GM19372 (cell line): ENCODE results near the gene GALNT2.

Experiments used
- ATAC-seq: cut with Tn5 transposase; IDR thresholded peaks from one replicate; pipeline ENCODE4 v1.9.1; 2021; ENCODE audit warnings: mild to moderate bottlenecking, low read depth, moderate library complexity; ENCODE audit not compliant: unreplicated experiment

The GALNT2 gene

DNA sequence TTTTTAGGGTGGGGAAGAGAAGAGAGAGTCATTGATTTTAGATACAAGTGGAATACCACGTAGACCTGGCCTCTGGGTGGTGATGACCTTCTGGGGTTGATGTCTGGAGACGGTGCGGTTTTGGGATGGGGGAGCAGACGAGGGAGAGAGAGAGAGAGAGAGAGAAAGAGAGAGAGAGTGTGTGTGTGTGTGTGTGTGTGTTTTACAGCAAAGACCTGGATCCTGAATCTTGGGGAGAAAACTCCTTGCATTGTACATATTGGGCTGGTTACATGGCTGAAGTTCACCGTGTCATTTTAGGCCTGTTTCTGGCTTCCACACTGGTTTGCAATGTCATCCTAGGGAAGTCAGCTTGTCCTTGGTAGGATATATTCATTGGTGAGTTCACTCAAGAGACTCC lies 89.0 kb downstream of the GALNT2 start:
- ATAC-seq = no peak

DNA sequence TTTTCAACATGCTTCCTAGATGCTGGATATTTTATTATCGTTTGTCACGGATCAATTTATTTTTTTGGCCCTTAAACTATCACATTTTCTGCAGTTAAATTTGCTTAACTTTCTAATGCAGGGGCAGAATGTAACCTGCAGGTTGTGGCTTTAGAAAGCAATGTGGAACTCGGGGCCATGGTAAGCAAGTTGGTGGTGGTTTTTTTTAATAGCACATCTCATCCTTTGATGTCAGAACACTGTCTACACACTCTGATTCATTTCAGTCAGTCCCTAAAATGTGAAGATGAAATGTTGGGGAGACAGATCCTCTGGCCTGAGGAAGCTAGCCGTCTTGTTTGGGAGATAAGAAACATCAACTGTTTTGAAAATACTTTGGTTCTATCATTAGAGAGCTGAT lies 89.5 kb downstream of the GALNT2 start:
- no peak for ATAC-seq

DNA sequence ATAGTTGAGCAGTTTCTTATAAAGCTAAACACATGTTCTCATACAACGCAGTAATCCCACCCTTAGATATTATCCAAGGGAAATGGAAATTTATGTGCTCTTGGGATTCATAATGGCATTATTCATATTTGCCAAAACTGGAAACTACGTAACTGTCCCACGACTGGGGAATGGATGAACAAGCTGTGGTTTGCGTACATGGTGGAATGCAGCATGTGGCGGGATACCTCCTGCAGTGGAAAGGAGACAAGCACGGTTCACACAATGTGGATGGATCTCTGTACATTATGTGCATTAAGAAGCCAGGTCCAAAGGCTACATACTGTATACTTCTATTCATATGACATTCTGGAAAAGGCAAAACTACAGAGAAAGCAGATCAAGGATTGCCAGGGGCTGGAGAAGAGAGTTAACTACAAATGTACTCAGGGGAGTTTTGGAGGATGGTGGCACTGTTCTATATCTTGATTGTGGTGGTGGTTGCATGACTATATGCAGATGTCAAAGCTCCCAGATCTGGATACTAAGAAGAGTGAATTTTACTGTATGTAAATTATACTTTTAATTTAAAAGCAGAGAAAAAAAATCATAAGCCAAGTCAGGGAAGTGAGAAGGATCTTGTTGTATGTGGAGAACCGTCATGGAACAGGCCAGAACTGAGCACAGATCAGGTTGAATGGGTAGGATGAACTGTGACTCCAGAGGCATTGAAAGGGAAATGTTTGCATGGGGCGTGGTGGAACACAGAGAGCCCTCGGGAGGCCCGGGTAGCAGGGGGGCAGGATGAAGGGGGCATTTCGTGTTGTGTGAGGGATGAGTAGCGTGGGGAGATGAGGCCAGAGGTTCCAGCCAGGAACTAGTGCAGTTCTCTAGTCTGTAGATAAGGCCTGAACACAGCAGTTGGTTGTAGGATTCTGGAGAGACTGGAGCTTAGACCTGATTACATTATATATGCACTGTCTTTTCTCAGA lies 90.7 kb downstream of the GALNT2 start:
- no peak for ATAC-seq

DNA sequence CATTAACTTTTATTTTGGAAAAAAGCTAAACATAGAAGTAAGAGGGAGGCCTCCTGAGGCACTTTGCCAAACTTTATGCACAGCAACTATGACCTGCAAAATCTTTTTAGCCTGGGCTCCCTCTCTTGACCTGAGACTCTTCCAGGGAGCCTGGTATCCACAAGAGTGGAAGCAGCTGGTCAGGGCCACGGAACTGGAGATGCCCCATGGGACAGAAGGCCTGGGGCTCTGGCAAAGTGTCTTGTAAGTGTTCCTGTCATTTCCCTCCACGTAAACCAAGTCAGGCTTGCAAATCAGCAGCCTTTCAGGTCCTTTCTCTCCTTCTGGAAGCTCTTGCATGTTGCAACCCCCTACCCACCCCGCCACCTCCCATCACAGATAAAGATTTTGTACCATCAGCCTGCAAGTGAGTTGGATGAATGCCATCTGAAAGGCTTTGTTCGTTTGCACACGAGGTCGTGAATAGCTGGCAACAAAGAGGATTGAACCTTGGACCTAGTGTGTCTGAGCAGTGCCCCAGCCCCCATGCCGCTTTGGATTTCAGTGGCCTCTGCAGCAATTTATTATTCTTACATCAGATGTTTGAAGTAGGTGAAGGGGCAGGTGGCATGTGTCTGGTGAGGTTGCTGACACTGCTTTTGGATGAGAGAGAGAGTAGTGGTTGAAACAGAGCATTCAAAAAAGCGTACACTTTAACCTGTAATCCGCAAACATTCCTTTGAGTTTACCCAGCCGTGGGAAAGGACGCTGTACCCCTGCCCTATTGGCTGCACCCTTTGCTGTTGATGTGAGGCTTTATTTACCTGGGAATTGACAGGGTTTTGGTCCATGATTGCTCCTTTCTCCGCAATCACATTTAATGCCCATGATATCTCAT lies 91.6 kb downstream of the GALNT2 start:
- no peak for ATAC-seq

DNA sequence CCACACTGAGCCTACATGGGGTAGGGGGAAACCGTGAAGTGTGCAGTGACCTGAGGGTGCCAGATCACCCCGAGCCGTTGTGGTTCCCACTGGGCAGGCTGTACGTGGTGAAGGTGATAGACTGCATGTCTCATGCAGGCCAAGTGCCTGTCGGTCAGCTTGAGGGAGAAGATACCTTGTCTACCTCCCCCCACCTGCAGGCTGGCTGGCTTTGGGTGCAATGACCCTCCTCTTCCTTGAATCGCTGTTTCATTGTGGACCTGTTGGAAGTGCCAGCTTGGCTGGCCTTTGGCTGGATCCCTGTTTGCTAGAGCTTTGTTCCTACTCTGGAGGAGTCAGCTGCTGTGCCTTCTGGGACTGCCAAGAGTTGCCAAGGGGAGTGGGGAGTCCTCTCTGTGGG lies 92.5 kb downstream of the GALNT2 start:
- ATAC-seq = no peak

DNA sequence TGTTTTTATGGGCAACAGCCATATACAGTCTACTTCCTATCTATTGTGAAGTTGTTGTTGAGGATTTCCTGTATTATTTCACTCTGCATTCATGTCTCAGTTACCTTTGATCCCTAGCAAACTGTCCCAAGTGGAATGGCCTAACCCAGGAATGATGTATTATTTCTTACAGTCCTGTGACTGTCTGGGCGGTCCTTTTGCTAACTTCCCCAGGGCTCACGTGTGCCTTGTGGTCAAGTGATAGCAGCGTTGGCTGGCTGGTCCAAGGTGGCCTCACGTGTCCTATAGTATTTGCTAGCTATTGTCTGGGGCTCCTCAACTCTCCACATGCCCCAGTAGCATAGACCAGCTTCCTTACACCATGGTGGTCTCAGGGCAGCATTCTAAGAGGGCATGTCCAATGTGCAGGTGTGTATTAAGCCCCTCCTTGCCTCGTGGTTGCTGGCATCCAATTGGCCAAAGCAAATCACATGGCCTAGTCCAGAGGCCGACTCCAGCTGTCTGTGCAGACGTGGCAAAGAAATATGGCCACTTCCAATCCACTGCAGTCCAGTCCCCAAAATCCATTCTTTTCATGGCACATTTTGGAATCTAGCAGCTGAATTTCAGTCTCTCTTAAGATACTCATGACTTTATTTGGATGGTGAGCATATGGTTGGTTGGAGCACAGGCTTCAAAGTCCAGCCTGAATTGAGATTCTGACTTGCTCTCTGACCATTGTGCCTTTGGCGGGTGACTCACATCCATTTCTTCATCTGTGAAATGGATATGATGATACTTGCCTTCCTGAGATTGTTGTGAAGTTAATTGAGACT lies 94.1 kb downstream of the GALNT2 start:
- ATAC-seq = no peak

DNA sequence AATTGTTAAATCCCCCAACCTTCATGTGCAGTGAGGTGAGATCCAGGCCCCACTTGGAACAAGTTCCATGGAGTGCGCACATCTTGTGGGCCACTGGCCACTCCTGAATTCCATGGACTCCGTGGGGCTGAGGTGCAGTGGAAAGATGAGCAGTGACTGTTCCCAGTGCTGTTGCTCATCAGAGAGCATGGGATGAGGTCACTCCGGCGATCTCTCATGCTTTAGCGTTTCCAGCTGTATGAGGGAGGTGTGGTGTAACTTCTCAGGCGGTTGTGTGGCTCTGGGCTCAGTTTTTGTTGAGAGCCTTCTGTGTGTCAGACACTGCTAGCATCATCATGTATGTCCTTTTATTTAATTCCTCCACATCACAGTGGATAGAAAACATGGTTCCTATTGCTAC lies 96.2 kb downstream of the GALNT2 start:
- no peak for ATAC-seq

DNA sequence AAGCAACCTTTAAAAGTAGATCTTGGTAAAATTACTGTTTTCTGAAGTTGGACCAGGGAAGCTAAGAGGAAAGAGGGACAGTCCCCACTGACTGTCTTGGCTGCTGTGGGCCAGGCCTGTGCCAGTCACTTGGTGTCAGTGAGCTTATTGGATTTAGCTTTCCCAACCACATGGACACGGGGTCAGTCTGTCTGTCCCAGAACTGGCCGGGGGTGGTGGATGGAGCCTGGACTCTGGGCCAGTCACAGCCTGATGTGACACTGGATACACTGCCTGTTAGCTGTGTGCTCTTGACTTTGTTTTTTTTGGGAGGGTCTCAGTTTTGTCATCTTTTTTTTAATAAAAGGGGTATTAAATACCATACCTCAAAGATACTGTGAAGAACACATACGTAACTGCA lies 96.7 kb downstream of the GALNT2 start:
- ATAC-seq = no peak

DNA sequence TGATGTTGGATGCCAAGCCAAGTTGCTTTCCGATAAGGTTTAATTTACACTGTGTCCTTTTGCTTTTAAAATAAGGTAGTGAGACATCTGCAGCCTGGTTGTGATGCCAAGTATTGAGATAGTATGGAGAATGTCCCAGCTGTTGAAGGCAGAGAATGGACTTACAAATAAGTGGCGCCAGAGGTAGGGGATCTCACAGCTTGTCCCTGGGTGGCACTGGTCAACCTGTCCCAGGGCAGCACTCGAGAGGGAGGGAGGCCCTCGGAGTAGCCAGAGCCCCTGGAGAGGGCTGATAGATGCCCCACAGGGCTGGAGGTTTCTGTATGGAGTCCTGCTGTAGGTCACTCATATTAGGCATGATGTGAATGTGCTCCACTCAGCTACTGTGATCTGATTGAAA lies 98.5 kb downstream of the GALNT2 start:
- no peak for ATAC-seq

DNA sequence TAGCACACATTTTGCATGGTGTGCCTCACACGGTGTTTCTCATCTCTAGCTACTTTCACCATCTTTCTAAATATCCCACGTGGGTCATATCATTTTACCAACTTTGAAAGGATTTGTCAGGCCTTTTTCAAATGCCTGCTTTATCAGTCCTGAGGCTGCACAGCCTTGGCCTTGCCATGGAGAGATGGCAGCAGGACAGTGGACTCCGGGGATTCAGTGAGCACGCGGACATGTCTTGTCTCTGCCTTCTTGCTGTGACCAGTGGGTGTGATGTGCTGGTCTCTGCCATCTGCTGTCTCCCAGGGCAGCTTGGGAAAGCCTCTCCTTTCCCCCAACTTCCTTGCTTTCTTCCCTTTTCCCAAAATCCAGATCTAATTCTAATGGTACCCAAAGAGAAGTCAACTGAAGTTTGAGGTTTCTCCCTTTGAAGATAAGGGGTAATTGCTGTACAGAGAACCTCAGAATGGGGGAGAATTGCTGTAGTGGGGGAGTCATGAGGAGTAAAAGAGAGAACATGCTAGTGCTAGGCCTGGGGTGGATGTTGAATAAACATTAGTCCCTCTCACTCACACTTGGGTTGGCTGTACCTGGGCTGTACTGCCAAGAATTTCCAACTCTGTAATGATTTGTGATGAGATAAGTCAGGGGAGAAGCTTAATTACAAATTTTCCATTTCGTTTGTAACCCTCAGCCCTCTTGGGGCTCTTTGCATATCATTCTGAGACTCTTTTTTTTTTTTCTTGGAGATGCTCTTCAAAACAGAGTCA lies 99.5 kb downstream of the GALNT2 start:
- ATAC-seq = no peak

DNA sequence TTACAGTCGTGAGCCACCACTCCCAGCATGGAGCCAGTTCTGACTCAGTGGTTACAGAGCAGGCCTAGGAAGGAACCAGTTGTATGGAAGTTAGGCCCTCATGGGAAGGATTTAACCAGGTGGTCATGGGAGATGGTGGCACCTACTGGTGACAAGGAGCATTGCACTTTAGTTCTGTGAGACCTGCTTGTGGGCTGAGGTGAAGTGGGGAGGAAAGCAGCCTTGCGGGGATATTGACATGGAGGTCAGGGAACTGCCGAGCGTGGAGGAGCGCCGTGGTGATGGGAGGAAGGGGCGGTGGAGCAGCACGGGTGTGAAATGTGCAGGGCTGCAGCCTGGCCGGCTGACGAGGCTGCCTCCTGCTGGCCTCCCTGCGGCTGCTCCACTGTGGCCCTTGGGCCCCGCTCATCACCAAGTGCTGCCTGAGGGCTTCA lies 100.4 kb downstream of the GALNT2 start:
- ATAC-seq = no peak

DNA sequence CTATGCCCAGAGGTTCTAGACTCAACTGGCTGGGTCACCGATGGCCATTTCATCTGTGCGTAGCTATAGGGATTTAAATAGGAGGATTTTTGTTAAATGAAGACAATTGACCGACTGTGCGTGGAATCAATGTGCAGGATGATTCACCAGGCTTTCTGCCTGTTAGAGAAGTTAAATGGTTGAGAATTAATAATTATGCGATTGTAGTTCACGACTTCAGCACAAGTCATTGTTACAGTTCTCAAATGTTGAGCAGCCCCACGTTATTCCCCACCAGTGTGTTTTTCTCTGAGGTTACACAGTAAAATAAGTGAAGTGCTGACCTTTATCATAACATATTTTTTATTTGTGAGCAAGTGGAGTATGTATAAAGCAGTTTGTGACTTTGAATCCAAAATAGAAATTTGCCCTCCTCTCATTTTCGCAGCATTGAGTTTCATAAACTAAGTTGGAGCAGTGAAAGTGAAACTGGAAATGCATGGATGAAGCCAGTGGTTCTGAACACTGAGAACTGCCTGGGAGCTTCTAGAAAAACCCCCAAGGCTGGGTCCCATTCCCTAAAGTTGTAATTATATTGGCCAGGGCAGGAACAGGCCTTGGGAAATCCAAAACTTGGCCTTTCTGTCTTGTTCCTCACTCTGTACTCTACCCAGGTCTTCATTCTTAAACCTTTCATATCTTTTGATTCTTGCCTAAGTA lies 102.6 kb downstream of the GALNT2 start:
- no peak for ATAC-seq

DNA sequence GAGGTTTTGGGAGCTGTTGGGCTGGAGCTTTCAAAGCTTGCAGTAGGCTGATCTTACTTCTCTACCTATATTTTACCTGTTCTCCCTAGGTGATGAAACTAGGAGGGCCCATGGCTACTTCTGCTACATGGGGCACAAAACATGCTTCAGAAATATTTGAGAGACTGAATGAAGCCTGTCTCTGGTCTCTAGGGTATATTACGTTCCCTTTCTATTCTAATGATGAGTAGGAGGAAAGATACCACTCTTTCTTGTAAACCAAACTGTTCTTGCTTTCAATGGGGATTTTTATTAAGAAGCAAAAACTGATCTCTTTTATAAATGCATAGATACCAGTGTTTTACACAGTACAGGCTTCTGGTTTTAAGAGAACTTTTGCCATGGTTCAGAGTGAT lies 103.1 kb downstream of the GALNT2 start:
- ATAC-seq = no peak

DNA sequence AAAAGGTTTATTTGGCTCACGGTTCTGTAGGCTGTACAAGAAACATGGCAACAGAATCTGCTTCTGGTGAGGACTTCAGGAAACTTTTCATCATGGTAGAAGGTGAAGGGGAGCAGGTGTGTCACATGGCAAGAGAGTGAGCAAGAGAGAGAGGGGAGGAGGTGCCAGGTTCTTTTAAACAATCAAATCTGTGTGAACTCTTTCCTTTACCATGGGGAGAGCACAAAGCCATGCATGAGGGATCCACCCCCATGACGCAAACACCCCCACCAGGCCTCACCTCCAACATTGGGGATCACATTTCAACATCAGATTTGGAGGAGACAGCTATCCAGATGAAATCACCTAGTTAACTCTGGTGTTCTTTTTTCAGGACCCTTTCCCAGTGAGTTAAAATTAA lies 103.6 kb downstream of the GALNT2 start:
- no peak for ATAC-seq

DNA sequence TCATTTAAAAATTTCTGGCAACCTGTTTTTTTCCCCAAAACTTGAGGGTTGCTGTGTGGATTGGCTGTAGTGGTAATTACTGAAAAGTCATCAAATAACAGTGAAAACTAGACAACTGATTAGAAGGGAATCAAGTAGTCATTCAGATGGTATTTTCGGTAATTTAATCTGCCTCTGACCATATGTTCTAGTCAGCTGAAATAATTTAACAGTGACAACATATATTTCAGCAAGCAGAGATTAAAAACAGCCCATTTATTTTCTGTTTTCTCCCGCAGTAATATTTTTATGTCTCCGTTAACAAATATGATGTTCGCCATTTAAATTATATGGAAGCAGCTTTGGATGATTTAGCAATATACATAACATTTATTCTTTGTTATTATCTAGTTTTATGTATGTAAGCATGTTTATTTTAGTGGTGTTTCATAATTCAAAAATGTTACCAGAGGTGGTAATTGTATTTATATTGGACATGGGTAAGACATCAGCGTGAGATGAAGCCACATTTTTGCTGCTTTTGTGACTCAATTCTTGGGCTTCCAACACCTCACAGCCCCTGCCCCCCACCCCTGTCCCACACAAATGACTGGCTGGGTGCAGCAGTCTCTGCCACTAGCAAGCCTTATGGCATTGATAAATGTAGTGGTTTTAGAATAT lies 104.4 kb downstream of the GALNT2 start:
- ATAC-seq = no peak

DNA sequence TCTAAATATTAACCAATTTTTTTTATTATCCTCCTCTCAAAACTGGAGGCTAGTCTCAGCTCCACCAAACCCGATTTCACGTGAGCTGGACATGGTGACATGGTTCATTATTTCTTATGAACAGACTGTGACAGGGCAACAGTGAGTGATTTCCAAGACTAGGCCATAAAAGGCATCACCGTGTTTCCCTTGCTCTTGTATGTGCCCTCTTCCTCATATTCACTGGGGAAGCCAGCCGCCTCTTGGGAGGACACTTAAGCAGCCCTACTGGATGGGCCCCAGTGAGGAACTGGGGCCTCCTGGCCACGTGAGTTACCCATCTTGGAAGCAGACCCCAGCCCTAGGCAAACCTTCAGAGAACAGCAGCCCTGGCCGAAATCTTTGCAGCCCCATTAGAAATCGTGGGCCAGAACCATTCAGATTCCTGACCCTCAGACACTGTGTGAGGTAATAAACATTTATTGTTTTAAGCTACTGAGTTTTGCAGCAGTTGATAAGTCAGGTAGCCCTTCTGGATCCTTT lies 105.0 kb downstream of the GALNT2 start:
- ATAC-seq = no peak

DNA sequence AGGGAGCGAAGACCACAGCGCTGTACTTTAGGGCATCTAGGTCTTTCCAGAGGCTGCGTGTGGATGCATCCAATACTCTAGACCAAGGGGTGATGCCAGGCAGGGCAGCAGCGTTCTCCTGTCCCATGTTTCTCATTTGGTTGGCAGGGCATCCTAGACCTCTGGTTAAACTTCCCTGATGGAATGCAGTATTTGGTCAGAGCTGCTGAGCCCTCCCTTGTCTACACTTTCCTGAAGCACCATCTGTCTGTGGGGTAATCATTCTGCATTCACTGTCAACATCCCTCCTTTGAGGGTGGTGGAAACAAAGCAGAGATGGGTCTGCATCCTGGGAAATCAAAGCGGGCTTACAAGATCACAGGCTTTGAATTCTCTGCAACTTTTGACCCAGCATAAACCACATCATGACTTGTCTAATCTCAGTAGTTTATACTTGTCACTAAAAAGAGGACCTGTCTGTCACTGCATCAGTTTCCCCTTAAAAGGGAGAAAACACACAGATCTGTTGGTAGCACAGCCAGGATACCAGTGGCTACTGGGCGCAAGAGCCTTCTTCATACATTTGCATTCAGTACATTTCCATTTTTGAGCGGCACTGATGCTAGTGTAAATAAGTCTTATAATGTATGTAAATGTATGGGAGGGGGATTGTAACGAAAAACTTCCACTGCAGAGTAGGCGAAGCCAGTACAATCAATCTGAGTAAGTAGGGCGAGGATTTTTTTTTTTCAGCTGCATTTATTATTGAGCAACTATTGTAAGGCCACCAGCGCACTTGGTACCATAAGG lies 106.3 kb downstream of the GALNT2 start:
- no peak for ATAC-seq

DNA sequence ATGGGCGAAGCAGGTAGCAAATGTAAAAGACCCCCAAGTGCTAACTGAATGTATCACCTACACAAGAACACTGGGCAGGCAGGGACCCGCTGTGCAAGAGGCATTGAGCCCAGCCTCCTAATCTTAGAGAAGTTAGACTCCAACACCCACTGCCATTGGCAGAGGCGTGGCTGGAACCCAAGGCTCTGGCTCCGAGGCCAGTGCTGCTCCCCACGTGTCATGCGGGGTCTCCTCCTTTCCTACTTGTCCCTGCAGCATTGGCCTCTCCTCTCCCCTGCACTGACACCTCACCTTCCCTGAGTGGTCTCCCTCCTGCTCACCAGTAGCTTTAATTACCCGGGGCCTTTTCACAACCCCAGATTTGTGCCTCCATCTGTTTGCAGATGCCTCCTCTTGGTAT lies 107.0 kb downstream of the GALNT2 start:
- no peak for ATAC-seq
